GM12874 (cell line): ENCODE results near the gene ZNF385A.

Experiments used
- CTCF ChIP-seq: IDR thresholded peaks from 2 replicates; pipeline ENCODE4 v1.5.1; 2011; ENCODE audit warnings: low read depth, mild to moderate bottlenecking, control low read depth, low read length, moderate library complexity; ENCODE audit not compliant: insufficient read depth

Gene ZNF385A

GRCh38 chr12:54379398-54380201, 4.9 kb downstream of the ZNF385A start:
- TF ChIP-seq CTCF, result peak; percentile 100

- TF ChIP-seq CTCF, result no peak
Observed at GRCh38 chr12:54378796-54379397, 5.6 kb downstream of the ZNF385A start.

GRCh38 chr12:54377797-54378515, 6.6 kb downstream of the ZNF385A start:
- no peak for TF ChIP-seq CTCF

- no peak for TF ChIP-seq CTCF
Observed at GRCh38 chr12:54377007-54377406, 7.5 kb downstream of the ZNF385A start.

- no peak for TF ChIP-seq CTCF
Observed at GRCh38 chr12:54376596-54376995, 7.9 kb downstream of the ZNF385A start.

- no peak for TF ChIP-seq CTCF
Observed at GRCh38 chr12:54375259-54375579, 9.3 kb downstream of the ZNF385A start.

GRCh38 chr12:54374562-54375258, 9.8 kb downstream of the ZNF385A start:
- no peak for TF ChIP-seq CTCF
